ENCODE results near the gene BNIP1.
"Not testable (repeated sequence)": the region's sequence is repeated elsewhere in the genome, so short reads cannot be mapped to it uniquely, and the experiment has no call there.

BNIP1 gene, protein sequence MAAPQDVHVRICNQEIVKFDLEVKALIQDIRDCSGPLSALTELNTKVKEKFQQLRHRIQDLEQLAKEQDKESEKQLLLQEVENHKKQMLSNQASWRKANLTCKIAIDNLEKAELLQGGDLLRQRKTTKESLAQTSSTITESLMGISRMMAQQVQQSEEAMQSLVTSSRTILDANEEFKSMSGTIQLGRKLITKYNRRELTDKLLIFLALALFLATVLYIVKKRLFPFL

DNA sequence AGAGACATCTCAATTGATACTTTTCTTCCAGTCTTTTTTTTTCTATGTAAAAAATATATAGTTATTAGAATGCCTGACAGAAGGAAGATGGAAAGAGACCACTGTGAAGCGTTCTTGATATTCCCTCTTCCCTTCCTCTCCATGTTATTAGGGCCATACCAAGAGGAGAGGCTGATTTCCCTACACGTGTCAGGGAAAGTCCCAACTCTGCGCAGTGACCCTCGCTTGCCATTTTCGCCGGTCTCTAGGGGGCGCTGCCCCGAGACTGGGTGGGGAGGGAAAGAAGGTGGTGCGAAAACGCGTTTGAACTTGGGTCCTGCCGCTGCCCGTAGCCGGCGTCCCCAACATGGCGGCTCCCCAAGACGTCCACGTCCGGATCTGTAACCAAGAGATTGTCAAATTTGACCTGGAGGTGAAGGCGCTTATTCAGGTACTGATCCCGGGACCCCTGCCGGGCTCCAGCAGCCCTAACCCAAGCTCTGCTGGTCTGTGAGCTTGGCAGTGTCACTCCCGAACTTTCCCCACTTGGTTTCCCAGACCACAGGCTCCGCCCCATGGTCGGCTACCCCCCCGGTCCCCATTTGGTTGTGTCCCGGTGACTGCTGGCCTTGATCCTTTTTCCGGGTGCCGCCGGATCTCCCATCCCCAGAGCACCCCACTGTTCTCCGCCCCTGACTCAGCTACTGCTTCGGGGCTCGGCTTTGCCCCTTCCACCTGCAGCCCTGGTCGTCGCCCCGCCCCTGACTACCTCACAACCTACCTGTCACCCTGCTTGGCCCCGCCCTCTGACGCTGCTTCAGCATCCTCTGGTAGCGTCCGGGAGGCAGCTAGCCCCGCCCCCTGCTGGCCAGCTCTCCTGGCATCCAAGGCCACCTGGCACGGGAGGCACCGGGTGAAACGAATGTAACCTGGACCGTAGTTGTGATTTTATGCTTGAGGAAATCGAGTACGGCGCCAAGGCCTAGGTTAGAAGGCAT, at the start of gene BNIP1:
Gene BNIP1 (plus strand): TSS at position 332 of the 977 bp plus-strand sequence. CDS start 15 bp downstream, at position 347.
- peak; percentile 93 for DNase-seq

DNA sequence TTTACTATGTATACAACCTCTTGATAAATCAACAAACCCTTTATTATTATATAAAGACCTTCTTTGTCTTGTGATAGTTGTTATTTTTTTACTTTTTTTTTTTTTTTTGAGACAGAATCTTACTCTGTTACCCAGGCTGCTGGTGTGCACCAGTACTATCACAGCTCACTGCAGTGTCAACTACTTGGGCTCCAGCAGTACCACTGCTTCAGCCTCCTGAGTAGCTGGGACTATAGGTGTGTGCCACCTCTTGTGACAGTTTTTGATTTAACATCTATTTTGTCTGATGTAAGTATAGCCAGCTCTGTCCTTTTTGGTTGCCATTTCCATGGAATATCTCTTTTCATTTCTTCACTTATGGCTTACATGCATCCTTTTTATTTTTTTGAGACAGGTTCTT, 45.5 kb upstream of the BNIP1 start:
- no peak for DNase-seq

DNA sequence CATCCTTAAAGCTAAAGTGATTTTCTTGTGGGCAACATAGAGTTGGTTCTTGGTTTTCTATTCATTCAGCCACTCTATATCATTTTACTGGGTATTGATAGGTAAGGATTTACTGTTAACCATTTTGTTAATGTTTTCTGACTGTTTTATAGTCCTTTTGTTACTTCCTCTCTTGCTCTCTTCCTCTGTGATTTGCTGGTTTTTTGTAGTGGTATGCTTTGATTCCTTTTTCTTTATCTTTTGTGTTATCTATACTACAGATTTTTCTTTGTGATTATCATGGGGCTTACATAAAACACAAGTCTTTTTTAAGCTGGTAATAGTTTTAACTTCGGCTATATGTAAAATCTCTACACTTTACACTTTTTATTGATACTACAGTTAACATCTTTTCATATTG, 44.9 kb upstream of the BNIP1 start:
- no peak for DNase-seq

DNA sequence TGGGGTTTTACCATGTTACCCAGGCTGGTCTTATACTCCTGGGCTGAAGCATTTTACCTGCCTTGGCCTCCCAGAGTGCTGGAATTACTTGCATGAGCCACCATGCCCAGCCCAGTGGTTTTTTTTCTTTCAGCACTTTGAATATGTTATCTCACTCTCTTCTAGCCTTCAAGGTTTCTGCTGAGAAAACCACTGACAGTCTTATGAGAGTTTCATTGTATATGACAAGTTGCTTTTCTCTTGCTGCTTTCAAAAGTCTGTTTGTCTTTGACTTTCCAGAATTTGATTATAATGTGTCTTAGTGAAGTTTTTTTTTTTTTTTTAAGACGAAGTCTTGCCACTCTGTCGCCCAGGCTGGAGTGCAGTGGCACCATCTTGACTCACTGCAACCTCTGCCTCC, 43.1 kb upstream of the BNIP1 start:
- DNase-seq, result no peak

DNA sequence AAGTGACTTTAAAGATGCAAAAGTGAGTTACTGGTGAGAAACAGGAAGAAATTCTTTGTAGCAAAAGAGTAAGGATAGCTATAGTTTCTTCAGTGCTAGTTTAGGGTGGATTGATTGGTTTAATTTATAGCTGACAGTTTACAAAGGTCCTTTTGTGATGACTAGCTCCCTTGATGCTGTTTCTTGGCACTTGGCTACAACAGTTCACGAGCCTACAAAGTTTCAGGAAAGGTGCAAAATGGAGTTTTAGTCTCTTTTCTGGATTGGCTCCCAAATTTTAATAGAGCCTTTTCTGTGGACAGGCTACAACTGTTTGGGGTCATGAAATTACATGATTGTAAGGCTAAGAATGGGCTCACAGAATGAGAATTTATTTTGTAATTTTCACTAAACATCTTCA, 40.9 kb upstream of the BNIP1 start:
- DNase-seq, result no peak

DNA sequence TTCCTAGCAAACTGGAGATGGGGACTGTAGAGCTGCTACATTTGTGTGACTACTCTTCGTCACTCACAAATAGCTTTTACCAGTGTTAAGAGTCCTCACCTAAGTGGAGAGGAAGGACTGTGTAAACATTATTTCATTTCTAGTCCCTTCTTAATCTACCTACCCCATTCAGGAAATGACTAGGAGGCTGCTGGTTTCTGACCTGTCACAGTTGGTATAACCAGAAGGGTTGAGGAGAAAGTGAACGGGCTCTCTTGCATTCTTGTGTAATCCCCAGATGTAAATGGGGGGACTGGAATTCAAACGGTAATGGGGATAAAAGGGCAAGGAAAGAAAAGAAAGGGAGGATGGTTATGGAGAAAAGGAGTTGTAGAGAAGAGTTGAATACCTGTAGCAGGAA, 35.4 kb upstream of the BNIP1 start:
- DNase-seq, result no peak

DNA sequence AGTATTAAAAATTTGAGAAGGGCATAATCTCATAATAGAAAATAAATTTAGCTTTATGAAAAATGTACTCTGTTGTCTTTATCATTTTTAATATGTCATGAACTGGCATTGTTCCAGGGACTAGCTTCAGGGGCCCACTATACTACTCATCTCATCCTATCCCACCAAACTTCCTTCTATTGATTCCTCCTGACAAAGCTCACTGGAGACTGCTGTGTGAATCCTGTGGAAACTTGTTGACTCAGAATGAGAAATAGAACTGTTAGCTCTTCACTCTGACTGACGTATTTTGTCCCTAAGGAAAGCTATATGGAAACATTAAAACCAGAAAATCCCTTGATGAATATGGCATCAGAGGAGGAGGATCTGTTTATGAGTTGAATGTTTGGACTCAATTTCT, 29.8 kb upstream of the BNIP1 start:
- no peak for DNase-seq

DNA sequence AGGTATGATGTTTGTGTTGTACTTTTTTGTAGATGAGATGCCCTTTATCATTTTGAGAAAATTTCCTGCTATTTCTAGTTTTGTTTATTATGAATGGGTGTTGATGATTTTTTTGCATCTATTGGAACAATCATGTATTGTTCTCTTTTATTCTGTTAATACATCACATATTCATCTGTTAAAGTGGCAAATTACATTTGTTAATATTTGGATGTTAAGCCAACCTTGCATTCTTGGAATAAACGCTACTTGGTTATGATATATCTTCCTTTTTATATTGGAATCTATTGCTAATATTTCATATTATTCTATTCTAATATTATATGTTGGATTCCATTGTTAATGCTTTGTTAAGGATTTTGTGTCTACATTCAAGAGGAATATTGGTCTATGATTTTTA, 24.6 kb upstream of the BNIP1 start:
- DNase-seq, result no peak

DNA sequence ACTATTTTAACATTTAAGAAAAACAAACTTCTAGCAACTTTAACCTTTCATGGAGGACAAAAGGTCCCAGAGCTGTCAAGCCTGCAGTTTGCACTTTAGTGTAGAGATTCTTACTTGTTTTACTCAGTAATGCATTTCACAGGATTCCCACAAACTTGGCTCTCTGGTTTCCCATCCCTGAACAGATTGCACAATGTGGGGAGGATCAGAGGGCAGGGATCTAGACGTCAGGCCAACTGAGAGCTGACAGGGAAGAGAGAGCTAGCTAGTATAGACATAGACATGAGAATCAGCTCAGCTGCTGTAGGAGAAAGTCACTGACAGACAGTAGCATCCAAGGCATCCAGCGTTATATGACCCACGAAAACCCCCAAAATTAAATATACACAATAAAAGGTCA, 20.9 kb upstream of the BNIP1 start:
- DNase-seq, result no peak

DNA sequence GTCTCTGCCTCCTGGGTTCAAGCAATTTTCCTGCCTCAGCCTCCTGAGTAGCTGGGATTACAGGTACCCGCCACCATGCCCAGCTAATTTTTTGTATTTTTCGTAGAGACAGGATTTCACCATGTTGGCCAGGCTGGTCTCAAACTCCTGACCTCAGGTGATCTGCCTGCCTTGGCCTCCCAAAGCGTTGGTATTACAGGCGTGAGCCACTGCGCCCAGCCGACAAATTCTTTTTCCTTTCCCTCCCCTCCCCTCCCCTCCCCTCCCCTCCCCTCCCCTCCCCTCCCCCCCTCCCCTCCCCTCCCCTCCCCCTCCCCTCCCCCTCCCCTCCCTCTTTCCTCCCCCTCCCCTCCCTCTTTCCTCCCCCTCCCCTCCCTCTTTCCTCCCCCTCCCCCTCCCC, 12.2 kb upstream of the BNIP1 start:
- not testable (repeated sequence) for DNase-seq

DNA sequence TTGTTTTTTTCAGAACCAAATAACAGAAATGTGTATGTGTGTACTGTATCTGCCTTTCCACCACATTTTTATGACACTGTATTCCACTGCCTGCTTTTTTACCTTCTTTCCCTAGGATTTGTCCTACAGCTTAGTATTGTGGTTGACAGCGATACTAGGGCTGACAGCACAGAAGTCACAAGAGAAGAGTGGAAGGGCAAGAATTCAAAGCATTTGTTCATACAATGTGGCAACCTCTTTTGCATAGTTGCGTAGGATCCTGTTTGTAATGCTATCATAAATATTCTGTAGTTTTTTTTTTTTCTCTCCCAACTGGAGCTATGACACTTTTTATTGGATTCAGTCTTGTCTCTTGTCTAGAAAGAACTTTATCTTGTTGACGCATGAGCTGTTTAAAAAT, 5.6 kb upstream of the BNIP1 start:
- no peak for DNase-seq

DNA sequence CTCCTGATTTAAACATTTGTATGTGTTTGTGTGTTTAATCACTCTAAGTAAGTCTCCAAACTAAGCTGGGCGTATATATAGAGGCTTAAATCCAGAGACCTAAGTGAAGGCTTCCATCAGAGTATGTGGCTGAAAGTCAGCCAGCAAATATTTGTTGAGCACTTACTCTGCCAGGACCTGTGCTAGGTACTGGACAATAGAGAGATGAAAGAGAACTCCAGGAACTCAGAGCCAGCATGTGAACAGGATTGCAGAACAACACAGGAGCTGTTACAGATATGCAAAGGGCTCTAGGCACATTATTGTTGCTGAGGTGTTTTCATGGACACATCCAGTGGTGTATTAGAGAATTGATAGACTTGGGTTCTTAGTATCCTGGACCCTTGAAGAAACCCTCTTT, 4.7 kb upstream of the BNIP1 start:
- DNase-seq, result no peak

DNA sequence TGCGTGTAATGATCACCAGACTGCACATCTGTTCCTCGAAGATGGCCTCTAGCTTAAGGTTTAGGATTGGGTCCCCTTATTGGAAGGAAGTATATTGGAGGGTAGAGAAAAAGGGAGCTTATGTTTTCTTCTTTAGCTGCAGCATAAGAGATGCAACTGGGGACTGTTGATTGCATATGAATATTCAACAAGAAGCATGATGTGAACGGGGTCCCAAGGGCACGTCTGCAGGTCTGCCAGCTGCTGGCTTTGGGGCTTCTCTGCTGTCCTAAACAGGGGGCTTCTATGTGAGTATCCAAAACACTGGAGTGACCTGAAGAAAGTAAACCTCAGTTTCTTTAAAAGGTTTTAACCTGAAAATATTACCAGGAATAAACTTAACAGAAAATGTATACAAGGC, 3.6 kb upstream of the BNIP1 start:
- DNase-seq, result no peak

DNA sequence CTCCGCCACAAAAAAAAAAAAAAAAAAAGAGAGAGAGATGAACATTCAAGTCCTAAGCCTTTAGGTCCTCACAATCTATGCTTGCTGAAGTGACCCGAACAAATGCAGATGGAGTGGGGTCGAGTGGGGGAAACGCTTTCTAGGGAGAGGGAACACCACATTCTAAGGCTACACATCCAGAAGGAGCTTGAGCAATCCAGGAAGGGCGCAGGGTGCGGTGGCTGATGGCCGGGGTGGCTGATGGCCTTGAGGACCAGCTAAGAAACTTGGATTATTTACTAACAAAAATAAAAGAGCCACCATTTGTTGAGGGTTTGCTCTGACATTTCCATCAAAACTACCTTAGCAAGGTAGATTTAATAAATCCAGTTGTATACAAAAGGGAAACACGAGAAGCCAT, 764 bp upstream of the BNIP1 start:
- no peak for DNase-seq

DNA sequence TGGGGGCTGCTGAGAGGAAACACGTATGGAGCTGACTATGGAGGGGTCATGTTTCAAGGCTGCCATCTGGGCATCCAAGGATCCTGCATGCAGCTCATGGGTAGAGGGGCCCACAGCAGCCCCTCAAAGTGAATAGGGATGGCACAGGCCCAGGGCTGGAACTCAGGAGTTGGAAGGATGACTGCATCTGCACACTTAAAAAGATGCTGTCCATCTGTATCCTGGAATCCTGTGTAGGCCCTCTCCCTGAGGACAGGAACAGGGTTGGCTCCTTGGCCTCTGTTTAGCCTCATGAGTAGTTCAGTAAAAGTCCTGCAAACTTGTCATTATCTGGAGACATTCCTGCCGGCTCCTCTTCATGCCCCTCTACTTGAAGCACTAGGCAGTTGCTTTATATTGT, 4.0 kb downstream of the BNIP1 start:
- no peak for DNase-seq

DNA sequence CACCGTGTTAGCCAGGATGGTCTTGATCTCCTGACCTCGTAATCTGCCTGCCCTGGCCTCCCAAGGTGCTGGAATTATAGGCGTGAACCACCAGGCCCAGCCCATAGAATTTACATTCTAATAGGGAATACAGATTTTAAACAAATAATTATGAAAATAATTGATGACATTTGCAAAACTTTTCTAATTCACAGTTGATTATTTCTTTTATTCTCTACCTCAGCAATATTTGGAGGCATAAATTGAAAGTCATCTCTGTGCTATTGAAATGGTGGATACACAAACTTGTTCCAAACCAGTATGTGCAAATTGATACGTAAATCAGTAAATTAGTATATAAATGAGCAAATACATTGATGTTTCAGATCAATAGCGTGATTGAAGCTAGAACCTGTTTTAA, 8.2 kb downstream of the BNIP1 start:
- DNase-seq, result no peak

DNA sequence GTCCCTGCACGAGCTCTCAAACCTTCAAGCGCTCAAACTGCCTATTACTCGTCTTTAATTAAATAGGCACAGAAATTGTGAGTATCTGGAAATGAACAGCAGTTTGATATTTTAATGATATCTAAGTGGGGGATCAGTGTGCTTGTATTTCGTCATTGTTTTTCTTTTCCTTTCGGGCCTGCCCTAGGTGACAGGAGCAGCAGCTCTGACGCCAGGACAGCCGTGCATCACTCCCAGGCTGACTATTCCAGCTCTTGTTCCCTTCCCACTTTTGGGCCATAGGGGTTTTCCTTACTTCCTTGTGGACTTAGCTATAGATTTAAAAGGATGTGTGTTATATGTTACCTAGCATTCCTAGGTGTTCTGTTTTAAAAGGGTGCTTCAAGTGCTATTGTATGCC, 9.5 kb downstream of the BNIP1 start:
- no peak for DNase-seq

DNA sequence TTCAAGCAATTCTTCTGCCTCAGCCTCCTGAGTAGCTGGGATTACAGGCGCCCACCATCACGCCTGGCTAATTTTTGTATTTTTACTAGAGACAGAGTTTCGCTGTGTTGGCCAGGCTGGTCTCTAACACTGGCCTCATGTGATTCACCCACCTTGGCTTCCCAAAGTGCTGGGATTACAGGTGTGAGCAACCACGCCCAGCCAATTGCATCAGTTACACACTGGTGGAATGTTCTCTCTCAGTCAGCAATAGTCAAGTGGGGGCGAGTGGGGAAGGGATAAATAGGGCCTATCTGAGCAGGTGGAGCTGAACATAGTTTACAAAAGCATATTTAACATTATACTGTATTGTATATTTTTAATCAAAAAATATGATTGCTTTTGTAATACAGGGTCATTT, 10.3 kb downstream of the BNIP1 start:
- not testable (repeated sequence) for DNase-seq

DNA sequence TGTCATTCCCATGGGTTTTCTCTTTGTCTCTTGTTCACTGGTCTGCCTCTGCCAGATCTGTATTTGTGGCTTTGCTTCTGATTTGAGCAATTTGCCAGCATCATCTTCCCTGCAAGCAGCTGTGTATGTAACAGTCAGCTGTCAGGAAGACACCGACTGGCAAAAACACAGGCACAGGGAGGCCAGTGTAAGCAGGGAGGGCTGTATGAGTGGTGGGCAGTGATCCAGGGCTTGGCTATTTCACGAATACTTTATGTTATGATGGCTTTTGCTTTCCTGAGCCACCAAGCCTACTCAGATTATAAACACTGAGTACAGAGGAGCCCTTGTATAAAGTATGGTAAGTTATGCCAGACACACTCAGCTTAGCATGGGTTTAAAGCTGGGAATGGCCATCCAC, 11.6 kb downstream of the BNIP1 start:
- DNase-seq, result no peak

DNA sequence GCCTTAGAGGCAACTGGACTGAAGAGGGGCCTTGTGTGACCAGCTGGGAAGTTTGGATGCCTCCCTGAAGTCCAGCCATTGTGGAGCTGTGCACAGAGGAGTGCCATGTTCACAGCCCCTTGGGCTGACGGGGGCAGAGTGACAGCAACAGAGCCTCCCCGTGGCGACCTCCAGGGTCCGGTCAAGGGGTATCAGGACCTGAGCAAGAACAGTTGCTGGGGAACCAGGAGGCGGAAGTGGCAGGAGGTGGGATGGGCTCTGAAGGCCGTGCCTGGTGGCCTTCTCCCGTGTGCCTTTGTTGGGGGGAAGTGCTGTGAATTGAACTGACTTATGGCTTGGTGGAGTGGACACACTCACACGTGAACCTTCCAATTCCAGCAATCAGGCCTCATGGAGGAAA, 14.0 kb downstream of the BNIP1 start:
- no peak for DNase-seq

DNA sequence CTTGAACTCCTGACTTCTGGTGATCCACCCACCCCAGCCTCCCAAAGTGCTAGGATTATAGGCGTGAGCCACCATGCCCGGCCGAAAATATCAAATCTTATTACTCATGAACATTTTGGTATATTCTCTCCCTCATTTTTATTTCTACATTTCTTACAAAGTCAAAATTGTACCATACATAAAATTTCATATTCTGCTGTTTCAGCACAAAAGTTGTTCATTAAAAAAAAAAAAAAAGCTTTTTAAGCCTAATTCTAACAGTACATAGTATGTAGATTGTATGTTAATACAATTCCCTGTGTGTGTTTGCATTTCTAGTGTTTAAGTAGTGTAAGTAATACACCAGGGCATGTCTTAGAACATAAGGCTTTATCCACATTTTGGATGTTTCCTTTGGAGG, 14.9 kb downstream of the BNIP1 start:
- no peak for DNase-seq

DNA sequence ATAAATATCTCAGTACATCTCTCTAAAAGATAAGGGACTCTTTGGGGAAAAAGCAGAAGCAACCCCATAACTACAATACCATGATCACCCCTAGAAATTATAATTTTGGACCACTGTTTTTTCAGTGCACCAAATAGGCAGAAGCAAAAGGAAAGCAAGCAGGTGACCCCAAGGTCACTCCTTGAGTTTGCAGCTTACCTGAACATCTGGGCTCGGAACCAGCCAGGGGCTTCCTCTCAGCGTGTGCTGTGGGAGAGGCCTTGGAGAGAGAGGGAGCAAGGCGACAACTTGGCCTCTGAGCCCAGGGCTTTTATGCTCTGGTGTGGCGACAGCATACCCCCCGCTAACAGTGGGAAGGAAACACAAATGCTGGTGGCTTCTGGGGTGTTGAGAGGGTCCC, 16.8 kb downstream of the BNIP1 start:
- DNase-seq, result no peak

DNA sequence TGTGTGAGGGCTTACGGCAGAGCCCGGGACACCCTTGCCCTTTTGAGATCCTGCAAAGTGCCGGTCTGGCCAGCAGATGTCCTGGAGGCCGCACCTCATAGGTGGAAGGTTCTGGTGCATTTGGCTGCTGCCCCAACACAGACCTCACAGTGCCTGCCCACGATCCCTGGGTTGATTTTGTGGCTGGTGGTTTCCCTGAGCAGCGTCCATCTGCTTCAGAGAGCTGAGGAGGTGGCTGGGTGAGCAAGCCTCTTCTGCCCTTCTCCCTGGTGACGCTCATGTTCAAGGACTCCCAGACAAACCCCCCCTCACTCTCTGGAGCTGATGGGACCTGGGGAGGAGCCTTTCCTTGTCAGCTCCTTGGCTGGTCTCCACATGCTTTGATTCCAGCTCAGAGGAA, 18.9 kb downstream of the BNIP1 start:
- no peak for DNase-seq

DNA sequence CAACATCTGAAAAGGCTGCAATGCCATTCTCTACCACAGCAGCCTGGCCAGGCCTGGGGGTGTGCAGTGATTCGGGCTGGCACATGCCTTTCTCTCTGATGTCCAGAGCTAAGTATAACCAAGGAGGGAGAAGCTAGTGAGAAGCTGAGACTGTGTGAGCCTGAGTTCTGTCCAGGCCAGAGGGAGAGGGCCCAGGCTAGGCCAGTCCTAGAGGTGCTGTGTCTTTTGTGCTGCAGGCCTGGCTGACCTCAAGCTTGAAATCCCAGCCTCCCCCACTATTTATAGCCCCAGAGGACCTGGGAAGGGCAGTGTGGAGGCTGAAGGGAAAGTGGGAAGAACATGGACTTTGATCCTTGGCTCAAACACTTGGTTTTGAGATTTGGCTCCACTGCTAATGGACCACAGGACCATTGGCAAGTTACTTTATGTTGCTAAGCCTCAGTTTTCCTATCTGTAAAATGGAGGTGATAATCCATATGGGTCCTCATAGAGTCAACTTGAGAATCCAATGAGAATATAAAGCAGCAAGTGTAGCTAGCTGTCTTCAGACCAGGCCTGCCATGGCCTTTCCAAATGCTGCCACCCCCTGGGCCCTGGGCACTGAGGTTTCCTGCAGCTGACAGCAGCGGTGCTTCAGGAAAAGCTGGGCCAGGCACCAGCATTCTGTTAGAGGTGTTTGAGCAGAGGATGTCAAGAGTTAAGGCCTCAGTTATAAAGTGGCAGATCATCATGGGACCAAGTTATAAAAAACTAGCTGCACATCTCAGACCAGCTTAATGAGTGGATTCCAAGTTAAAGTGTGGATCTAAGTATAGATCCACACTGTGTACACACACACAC, 21.1 kb downstream of the BNIP1 start:
- DNase-seq, result no peak

Measured in EL (cell line).